ENCODE data around the gene LRIG1.

LRIG1 gene

DNA sequence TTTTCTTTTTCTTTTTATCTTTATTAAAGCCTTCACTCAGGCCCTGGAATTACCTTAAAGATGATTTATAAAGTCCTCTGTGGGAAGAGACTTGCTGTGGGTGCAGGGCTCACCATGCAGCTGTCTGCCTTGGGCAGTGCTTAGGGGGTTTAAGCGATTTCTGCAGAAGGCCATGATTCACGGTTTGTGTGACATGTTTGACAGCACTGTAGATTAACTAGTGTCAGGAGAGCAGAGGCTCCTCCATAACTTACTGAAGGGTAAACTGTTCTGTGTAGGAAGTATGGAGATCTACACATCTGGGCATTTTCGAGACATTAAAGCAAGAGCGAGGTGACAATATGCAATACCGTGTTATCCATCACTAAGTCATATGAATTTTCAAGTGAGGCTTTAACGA, 137.7 kb downstream of the LRIG1 start:
- no peak overlapping the region for H3K27ac ChIP-seq (ENCODE audit: insufficient read depth in 1 of 2, low read depth in 1 of 2, low read length in 2 of 2, poor library complexity in 1 of 2, severe bottlenecking in 2 of 2)
- ChIA-PET CTCF (no interaction called here), POLR2A (interaction anchor here (0.6 kb wide), 1 partner anchor 91 kb away, joined by 6 read pairs; no protein-coding TSS in a partner anchor)
- no peak for DNase-seq
- no peak overlapping the region for H3K4me3 ChIP-seq (ENCODE audit: control insufficient read depth in 1 of 7, extremely low read depth in 1 of 7, insufficient read depth in 4 of 7, low read depth in 2 of 7, low read length in 6 of 7)
- H3K27me3 ChIP-seq (replicated peaks in 2 of 5; ENCODE audit: control insufficient read depth in 4 of 5, insufficient read depth in 5 of 5, low read length in 4 of 5), result no peaks in the 10 kb centered on the region
- peaks cover 0 to 3% (median 0%) of the 10 kb centered on the region in 4 experiments for H3K36me3 ChIP-seq (ENCODE audit: control insufficient read depth in 4 of 4, insufficient read depth in 4 of 4, low read length in 3 of 4)
- 100% methylated on average over 5 of the region's 6 CpGs for WGBS (ENCODE audit: insufficient coverage)
- no peaks in the 10 kb centered on the region for H3K9me3 ChIP-seq (ENCODE audit: control extremely low read depth in 1 of 5, control insufficient read depth in 4 of 5, insufficient read depth in 2 of 5, low read depth in 1 of 5, low read length in 4 of 5)
- no peaks in the 10 kb centered on the region for H3K4me1 ChIP-seq (ENCODE audit: control extremely low read depth in 1 of 4, control insufficient read depth in 4 of 4, insufficient read depth in 4 of 4, low read length in 3 of 4)

DNA sequence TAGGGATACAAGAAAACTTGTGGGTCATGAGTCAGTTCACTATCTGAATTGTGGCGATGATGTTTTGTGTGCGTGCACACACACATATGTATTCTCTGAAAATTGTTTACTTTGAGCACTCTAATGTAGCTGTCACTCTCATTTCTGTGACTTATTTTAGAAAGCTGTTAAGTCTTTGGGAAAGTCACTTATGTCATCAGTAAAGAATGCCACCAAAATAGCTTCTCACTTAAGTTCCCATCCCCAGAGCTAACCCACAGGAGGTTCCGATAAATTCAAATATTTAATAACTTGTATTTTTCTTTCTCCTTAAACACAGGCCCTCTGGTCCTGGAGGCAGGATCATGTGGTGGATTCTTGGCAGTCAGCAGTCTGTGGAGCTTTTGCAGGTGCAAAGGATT, 138.3 kb downstream of the LRIG1 start:
- peaks cover 0 to 3% (median 0%) of the 10 kb centered on the region in 4 experiments for H3K36me3 ChIP-seq (ENCODE audit: control insufficient read depth in 4 of 4, insufficient read depth in 4 of 4, low read length in 3 of 4)
- CTCF ChIA-PET, result interaction anchor here (0.7 kb wide), 1 partner anchor 16 kb away, joined by 3 read pairs; no protein-coding TSS in a partner anchor

DNA sequence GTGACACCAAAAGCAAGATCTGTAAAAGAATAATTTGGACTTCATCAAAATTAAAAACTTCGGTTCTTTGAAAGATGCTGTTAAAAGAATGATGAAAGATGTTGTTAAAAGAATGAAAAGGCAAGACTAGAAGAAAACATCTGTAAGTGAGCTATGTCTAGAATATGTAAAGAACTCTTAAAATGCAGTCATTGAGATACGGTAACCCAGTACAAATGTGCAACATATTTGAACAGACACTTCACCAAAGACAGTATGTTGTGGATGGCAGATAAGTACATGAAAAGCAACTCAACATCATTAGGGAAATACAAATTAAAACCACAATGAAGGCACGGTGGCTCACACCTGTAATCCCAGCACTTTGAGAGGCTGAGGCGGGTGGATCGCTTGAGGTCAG, 139.5 kb downstream of the LRIG1 start:
- CTCF ChIA-PET, result no interaction called here
- Histone ChIP-seq H3K27me3 (replicated peaks in 2 of 5; ENCODE audit: control insufficient read depth in 4 of 5, insufficient read depth in 5 of 5, low read length in 4 of 5) (no peaks in the 10 kb centered on the region), H3K4me1 (ENCODE audit: control extremely low read depth in 1 of 4, control insufficient read depth in 4 of 4, insufficient read depth in 4 of 4, low read length in 3 of 4) (no peaks in the 10 kb centered on the region), H3K4me3 (ENCODE audit: control insufficient read depth in 1 of 7, extremely low read depth in 1 of 7, insufficient read depth in 4 of 7, low read depth in 2 of 7, low read length in 6 of 7) (no peak overlapping the region), H3K9me3 (ENCODE audit: control extremely low read depth in 1 of 5, control insufficient read depth in 4 of 5, insufficient read depth in 2 of 5, low read depth in 1 of 5, low read length in 4 of 5) (no peaks in the 10 kb centered on the region), H3K27ac (ENCODE audit: insufficient read depth in 1 of 2, low read depth in 1 of 2, low read length in 2 of 2, poor library complexity in 1 of 2, severe bottlenecking in 2 of 2) (no peak overlapping the region), H3K36me3 (ENCODE audit: control insufficient read depth in 4 of 4, insufficient read depth in 4 of 4, low read length in 3 of 4) (peaks cover 0 to 3% (median 0%) of the 10 kb centered on the region in 4 experiments)
- 100% methylated on average over 4 of the region's 5 CpGs for WGBS (ENCODE audit: insufficient coverage)
- DNase-seq, result no peak
- POLR2A ChIA-PET, result no interaction called here

More for the DNA sequence above, 138.3 kb downstream of the LRIG1 start:
- H3K4me1 ChIP-seq (ENCODE audit: control extremely low read depth in 1 of 4, control insufficient read depth in 4 of 4, insufficient read depth in 4 of 4, low read length in 3 of 4), result no peaks in the 10 kb centered on the region
- POLR2A ChIA-PET, result no interaction called here
- no peaks in the 10 kb centered on the region for H3K27me3 ChIP-seq (replicated peaks in 2 of 5; ENCODE audit: control insufficient read depth in 4 of 5, insufficient read depth in 5 of 5, low read length in 4 of 5)
- H3K4me3 ChIP-seq (ENCODE audit: control insufficient read depth in 1 of 7, extremely low read depth in 1 of 7, insufficient read depth in 4 of 7, low read depth in 2 of 7, low read length in 6 of 7), result no peak overlapping the region
- H3K9me3 ChIP-seq (ENCODE audit: control extremely low read depth in 1 of 5, control insufficient read depth in 4 of 5, insufficient read depth in 2 of 5, low read depth in 1 of 5, low read length in 4 of 5), result no peaks in the 10 kb centered on the region
- DNase-seq, result no peak
- H3K27ac ChIP-seq (ENCODE audit: insufficient read depth in 1 of 2, low read depth in 1 of 2, low read length in 2 of 2, poor library complexity in 1 of 2, severe bottlenecking in 2 of 2), result no peak overlapping the region
- 100% methylated on average over 1 of the region's 3 CpGs for WGBS (ENCODE audit: insufficient coverage)

DNA sequence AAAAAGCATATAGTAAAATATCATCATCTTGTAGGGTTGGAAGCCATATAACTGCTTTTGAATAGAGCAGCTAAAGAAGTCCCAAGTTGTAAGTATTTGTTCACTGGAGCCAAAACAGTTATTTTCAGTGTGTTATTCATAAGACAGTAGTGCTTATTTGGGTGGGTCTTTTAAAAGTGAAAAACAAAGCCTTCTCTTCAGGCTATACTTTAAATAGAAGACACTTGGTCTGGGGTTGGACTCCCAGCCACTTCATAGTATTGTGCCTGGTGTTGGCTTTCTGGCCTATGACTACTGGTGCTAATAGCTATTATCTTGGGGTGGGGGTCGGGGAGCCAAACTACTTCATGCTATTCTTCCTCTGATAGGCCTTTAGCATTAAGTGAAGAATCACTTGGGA, 144.8 kb downstream of the LRIG1 start:
- Histone ChIP-seq H3K36me3 (ENCODE audit: control insufficient read depth in 4 of 4, insufficient read depth in 4 of 4, low read length in 3 of 4) (no peaks in the 10 kb centered on the region), H3K27me3 (replicated peaks in 2 of 5; ENCODE audit: control insufficient read depth in 4 of 5, insufficient read depth in 5 of 5, low read length in 4 of 5) (no peaks in the 10 kb centered on the region), H3K9me3 (ENCODE audit: control extremely low read depth in 1 of 5, control insufficient read depth in 4 of 5, insufficient read depth in 2 of 5, low read depth in 1 of 5, low read length in 4 of 5) (no peaks in the 10 kb centered on the region), H3K27ac (ENCODE audit: insufficient read depth in 1 of 2, low read depth in 1 of 2, low read length in 2 of 2, poor library complexity in 1 of 2, severe bottlenecking in 2 of 2) (no peak overlapping the region), H3K4me1 (ENCODE audit: control extremely low read depth in 1 of 4, control insufficient read depth in 4 of 4, insufficient read depth in 4 of 4, low read length in 3 of 4) (no peaks in the 10 kb centered on the region), H3K4me3 (ENCODE audit: control insufficient read depth in 1 of 7, extremely low read depth in 1 of 7, insufficient read depth in 4 of 7, low read depth in 2 of 7, low read length in 6 of 7) (no peak overlapping the region)
- no peak for DNase-seq
- CTCF ChIA-PET, result interaction anchor here (1.1 kb wide), 1 partner anchor 52 kb away, joined by 4 read pairs; no protein-coding TSS in a partner anchor
- WGBS (ENCODE audit: insufficient coverage), result 100% methylated on average over 1 of the region's 1 CpG
- POLR2A ChIA-PET, result no interaction called here

DNA sequence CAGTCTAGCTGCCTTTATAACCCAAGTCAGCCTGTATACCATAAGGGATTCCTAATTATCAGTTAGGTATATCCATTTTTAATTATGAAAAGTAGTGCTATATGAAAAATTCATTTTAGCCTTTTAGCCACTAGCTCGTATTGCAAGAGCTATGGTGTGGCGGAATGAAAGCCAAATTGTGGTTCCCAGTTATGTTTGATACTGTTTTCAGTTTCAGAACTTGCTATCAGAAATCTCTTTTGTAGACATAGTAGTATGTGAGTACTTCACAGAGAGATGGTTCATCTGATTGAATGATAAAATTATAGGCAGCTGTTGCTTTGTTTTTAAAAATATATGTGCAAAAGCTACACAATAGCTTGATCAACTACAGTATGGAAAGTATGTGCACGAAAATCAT, 145.4 kb downstream of the LRIG1 start:
- ChIA-PET CTCF (interaction anchor here (1.9 kb wide), 1 partner anchor 12 kb away, joined by 5 read pairs; no protein-coding TSS in a partner anchor), POLR2A (no interaction called here)
- Histone ChIP-seq H3K4me3 (ENCODE audit: control insufficient read depth in 1 of 7, extremely low read depth in 1 of 7, insufficient read depth in 4 of 7, low read depth in 2 of 7, low read length in 6 of 7) (no peak overlapping the region), H3K9me3 (ENCODE audit: control extremely low read depth in 1 of 5, control insufficient read depth in 4 of 5, insufficient read depth in 2 of 5, low read depth in 1 of 5, low read length in 4 of 5) (no peaks in the 10 kb centered on the region), H3K4me1 (ENCODE audit: control extremely low read depth in 1 of 4, control insufficient read depth in 4 of 4, insufficient read depth in 4 of 4, low read length in 3 of 4) (no peaks in the 10 kb centered on the region), H3K27me3 (replicated peaks in 2 of 5; ENCODE audit: control insufficient read depth in 4 of 5, insufficient read depth in 5 of 5, low read length in 4 of 5) (no peaks in the 10 kb centered on the region), H3K36me3 (ENCODE audit: control insufficient read depth in 4 of 4, insufficient read depth in 4 of 4, low read length in 3 of 4) (no peaks in the 10 kb centered on the region), H3K27ac (ENCODE audit: insufficient read depth in 1 of 2, low read depth in 1 of 2, low read length in 2 of 2, poor library complexity in 1 of 2, severe bottlenecking in 2 of 2) (no peak overlapping the region)
- WGBS (ENCODE audit: insufficient coverage), result no CpG with 5 or more reads among the region's 3 CpGs
- no peak for DNase-seq

DNA sequence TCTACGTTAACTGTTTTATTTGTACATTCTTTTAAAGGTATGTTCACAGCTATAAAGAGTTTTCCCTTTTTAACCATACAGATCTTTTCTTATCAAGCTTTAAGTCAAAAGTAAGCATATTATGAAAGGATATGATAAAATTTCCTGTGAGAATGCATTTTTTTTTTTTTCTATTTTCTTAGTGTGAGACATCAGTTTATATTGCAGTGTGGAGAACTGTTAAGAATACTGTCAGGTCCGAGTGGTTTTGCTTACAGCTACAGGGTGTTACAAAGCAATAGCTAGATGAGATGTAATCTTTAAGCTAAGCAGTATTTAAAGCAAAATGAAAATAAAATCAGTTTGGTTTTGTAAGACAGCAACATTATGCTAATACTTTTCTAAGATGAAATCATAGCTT, 146.8 kb downstream of the LRIG1 start:
- WGBS (ENCODE audit: insufficient coverage), result no CpG with 5 or more reads among the region's 2 CpGs
- ChIA-PET CTCF (interaction anchor here (1.9 to 2.1 kb wide), 2 partner anchors 10 to 20 kb away, joined by 5 to 6 read pairs; no protein-coding TSS in a partner anchor), POLR2A (interaction anchor here (0.6 kb wide), 1 partner anchor 18 kb away, joined by 6 read pairs; no protein-coding TSS in a partner anchor)
- no peaks in the 10 kb centered on the region for H3K27me3 ChIP-seq (replicated peaks in 2 of 5; ENCODE audit: control insufficient read depth in 4 of 5, insufficient read depth in 5 of 5, low read length in 4 of 5)
- no peak overlapping the region for H3K27ac ChIP-seq (ENCODE audit: insufficient read depth in 1 of 2, low read depth in 1 of 2, low read length in 2 of 2, poor library complexity in 1 of 2, severe bottlenecking in 2 of 2)
- no peak for DNase-seq
- no peaks in the 10 kb centered on the region for H3K36me3 ChIP-seq (ENCODE audit: control insufficient read depth in 4 of 4, insufficient read depth in 4 of 4, low read length in 3 of 4)
- H3K4me1 ChIP-seq (ENCODE audit: control extremely low read depth in 1 of 4, control insufficient read depth in 4 of 4, insufficient read depth in 4 of 4, low read length in 3 of 4), result no peaks in the 10 kb centered on the region
- H3K4me3 ChIP-seq (ENCODE audit: control insufficient read depth in 1 of 7, extremely low read depth in 1 of 7, insufficient read depth in 4 of 7, low read depth in 2 of 7, low read length in 6 of 7), result no peak overlapping the region
- H3K9me3 ChIP-seq (ENCODE audit: control extremely low read depth in 1 of 5, control insufficient read depth in 4 of 5, insufficient read depth in 2 of 5, low read depth in 1 of 5, low read length in 4 of 5), result no peaks in the 10 kb centered on the region

DNA sequence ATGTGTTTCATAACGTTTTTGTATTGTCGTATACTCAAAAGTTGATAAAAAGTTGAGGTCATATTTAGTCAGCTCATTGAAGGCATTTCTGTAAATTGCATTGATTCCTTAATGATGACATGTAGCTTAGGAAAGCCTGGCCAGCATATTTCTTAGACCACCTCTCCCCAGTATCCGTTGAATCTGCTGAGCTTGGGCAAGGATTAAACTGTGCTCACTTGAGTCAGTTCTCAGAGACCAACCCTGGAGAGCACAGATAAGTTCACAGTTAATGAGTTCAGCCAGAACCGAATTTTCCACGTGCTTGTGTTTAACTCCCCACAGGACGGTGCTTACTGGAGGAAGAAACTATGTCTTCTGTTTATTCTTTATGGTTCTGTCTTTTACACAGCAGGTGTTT, 147.3 kb downstream of the LRIG1 start:
- 89% methylated on average over 6 of the region's 6 CpGs for WGBS (ENCODE audit: insufficient coverage)
- POLR2A ChIA-PET, result interaction anchor here (0.6 kb wide), 1 partner anchor 18 kb away, joined by 6 read pairs; no protein-coding TSS in a partner anchor
- Histone ChIP-seq H3K4me3 (ENCODE audit: control insufficient read depth in 1 of 7, extremely low read depth in 1 of 7, insufficient read depth in 4 of 7, low read depth in 2 of 7, low read length in 6 of 7) (no peak overlapping the region), H3K4me1 (ENCODE audit: control extremely low read depth in 1 of 4, control insufficient read depth in 4 of 4, insufficient read depth in 4 of 4, low read length in 3 of 4) (no peaks in the 10 kb centered on the region), H3K36me3 (ENCODE audit: control insufficient read depth in 4 of 4, insufficient read depth in 4 of 4, low read length in 3 of 4) (no peaks in the 10 kb centered on the region), H3K9me3 (ENCODE audit: control extremely low read depth in 1 of 5, control insufficient read depth in 4 of 5, insufficient read depth in 2 of 5, low read depth in 1 of 5, low read length in 4 of 5) (no peaks in the 10 kb centered on the region), H3K27ac (ENCODE audit: insufficient read depth in 1 of 2, low read depth in 1 of 2, low read length in 2 of 2, poor library complexity in 1 of 2, severe bottlenecking in 2 of 2) (no peak overlapping the region), H3K27me3 (replicated peaks in 2 of 5; ENCODE audit: control insufficient read depth in 4 of 5, insufficient read depth in 5 of 5, low read length in 4 of 5) (no peaks in the 10 kb centered on the region)
- DNase-seq, result no peak
- CTCF ChIA-PET, result interaction anchor here (1.9 to 2.1 kb wide), 2 partner anchors 10 to 20 kb away, joined by 5 to 6 read pairs; no protein-coding TSS in a partner anchor
